WTC11 (cell line): ENCODE results near the gene BACH2.

ENCODE experiments used
- CREB1 ChIP-seq: sonication (generic); formaldehyde crosslinking; IDR thresholded peaks from 2 replicates; pipeline ENCODE4 v1.8.0; 2023; ENCODE audit warnings: mild to moderate bottlenecking, missing genetic modification reagents
- CREM ChIP-seq: sonication (generic); formaldehyde crosslinking; IDR thresholded peaks from 2 replicates; pipeline ENCODE4 v1.8.1; 2022; ENCODE audit warnings: mild to moderate bottlenecking, missing genetic modification reagents, moderate library complexity
- CTCF ChIP-seq: fragments of 200-600 bp; IDR thresholded peaks from 2 replicates; pipeline ENCODE4 v1.8.0; 2022; ENCODE audit warnings: antibody characterized with exemption
- E2F4 ChIP-seq: sonication (generic); formaldehyde crosslinking; IDR thresholded peaks from 2 replicates; pipeline ENCODE4 v1.8.1; 2022; ENCODE audit warnings: low read depth, mild to moderate bottlenecking, moderate library complexity, missing genetic modification reagents, borderline replicate concordance
- E2F5 ChIP-seq: sonication (generic); formaldehyde crosslinking; IDR thresholded peaks from 2 replicates; pipeline ENCODE4 v1.8.1; 2022; ENCODE audit warnings: mild to moderate bottlenecking, moderate library complexity, missing genetic modification reagents
- GTF2I ChIP-seq: fragments of 250-450 bp; sonication (Bioruptor Pico); conservative IDR thresholded peaks from 2 replicates; pipeline ENCODE4 v1.4.0; 2021; ENCODE audit warnings: mild to moderate bottlenecking
- MAX ChIP-seq: sonication (generic); formaldehyde crosslinking; IDR thresholded peaks from 2 replicates; pipeline ENCODE4 v1.8.0; 2022; ENCODE audit warnings: mild to moderate bottlenecking, missing genetic modification reagents
- NR2C2 ChIP-seq: sonication (generic); formaldehyde crosslinking; IDR thresholded peaks from 2 replicates; pipeline ENCODE4 v1.8.0; 2022; ENCODE audit warnings: mild to moderate bottlenecking, missing genetic modification reagents
- SP1 ChIP-seq: sonication (generic); formaldehyde crosslinking; conservative IDR thresholded peaks from 2 replicates; pipeline ENCODE4 v1.8.1; 2022; ENCODE audit warnings: missing genetic modification reagents
- ZMAT4 ChIP-seq: fragments of 250-450 bp; sonication (Bioruptor Pico); IDR thresholded peaks from 2 replicates; pipeline ENCODE4 v1.9.0; 2021; ENCODE audit warnings: mild to moderate bottlenecking
- ZNF138 ChIP-seq: sonication (generic); formaldehyde crosslinking; conservative IDR thresholded peaks from 2 replicates; pipeline ENCODE4 v1.8.1; 2022; ENCODE audit warnings: mild to moderate bottlenecking, moderate library complexity, missing genetic modification reagents
- TF ChIP-seq, protein P1 (sequence below): sonication (generic); formaldehyde crosslinking; IDR thresholded peaks from 2 replicates; pipeline ENCODE4 v1.8.1; 2023; ENCODE audit warnings: mild to moderate bottlenecking, missing genetic modification reagents, borderline replicate concordance

DNA sequence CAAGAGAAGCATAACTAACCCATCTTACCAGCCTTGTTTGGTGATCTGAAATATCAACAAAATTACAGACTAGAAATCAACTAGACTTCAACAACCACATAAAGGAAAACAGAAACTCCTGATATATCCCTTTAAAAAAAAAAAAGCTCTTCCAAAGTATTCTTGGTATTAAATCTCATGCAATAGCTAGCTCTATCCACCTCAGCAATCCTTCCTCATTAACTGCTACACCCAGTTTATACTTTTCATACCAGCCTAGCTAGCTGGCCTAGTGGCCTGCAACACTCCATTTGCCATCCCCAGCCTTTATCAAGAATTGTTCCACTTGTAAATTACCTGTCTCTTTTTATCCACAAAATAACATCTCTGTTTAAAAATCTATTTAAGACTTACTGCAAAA lies 69.0 kb downstream of the BACH2 start:
- no peak for TF ChIP-seq CREM
- TF ChIP-seq E2F5 = no peak
- no peak for TF ChIP-seq SP1 (CRISPR knock-in tag)
- TF ChIP-seq CTCF = no peak
- TF ChIP-seq ZMAT4 (CRISPR knock-in tag) = no peak
- no peak for TF ChIP-seq E2F4 (CRISPR knock-in tag)
- no peak for TF ChIP-seq GTF2I
- TF ChIP-seq MAX (CRISPR knock-in tag) = no peak
- TF ChIP-seq, protein P1, sequence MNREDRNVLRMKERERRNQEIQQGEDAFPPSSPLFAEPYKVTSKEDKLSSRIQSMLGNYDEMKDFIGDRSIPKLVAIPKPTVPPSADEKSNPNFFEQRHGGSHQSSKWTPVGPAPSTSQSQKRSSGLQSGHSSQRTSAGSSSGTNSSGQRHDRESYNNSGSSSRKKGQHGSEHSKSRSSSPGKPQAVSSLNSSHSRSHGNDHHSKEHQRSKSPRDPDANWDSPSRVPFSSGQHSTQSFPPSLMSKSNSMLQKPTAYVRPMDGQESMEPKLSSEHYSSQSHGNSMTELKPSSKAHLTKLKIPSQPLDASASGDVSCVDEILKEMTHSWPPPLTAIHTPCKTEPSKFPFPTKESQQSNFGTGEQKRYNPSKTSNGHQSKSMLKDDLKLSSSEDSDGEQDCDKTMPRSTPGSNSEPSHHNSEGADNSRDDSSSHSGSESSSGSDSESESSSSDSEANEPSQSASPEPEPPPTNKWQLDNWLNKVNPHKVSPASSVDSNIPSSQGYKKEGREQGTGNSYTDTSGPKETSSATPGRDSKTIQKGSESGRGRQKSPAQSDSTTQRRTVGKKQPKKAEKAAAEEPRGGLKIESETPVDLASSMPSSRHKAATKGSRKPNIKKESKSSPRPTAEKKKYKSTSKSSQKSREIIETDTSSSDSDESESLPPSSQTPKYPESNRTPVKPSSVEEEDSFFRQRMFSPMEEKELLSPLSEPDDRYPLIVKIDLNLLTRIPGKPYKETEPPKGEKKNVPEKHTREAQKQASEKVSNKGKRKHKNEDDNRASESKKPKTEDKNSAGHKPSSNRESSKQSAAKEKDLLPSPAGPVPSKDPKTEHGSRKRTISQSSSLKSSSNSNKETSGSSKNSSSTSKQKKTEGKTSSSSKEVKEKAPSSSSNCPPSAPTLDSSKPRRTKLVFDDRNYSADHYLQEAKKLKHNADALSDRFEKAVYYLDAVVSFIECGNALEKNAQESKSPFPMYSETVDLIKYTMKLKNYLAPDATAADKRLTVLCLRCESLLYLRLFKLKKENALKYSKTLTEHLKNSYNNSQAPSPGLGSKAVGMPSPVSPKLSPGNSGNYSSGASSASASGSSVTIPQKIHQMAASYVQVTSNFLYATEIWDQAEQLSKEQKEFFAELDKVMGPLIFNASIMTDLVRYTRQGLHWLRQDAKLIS = no peak
- no peak for TF ChIP-seq CREB1 (CRISPR knock-in tag)
- no peak for TF ChIP-seq ZNF138
- TF ChIP-seq NR2C2 (CRISPR knock-in tag) = no peak
